Liver (tissue), 9 donors: ENCODE results near the gene DGKQ. TPM values are rescaled to one million over a fixed set of nuclear protein-coding genes. Genes with fewer than 3 reads are reported as not detected.

Source experiments
- DNase-seq: peaks from one replicate; pipeline ENCODE4 v3.0.0-alpha.2; 2017; ENCODE audit warnings: low spot score
- H3K27ac ChIP-seq, 2 donors: one replicate each; pipeline ENCODE4 v1.7.0; 2013; ENCODE audit warnings: inconsistent platforms in 2 of 2, low read length in 2 of 2, control low read depth in 1 of 2, low read depth in 1 of 2, mild to moderate bottlenecking in 1 of 2
- H3K27me3 ChIP-seq, 4 donors: one replicate each; pipeline versions ENCODE4 v1.6.1 to v1.7.0; 2013; ENCODE audit warnings: low read length in 3 of 4, inconsistent platforms in 1 of 4, mild to moderate bottlenecking in 1 of 4, moderate library complexity in 1 of 4; ENCODE audit not compliant: control insufficient read depth in 4 of 4, insufficient read depth in 4 of 4
- H3K36me3 ChIP-seq, 4 donors: one replicate each; pipeline versions ENCODE4 v1.6.1 to v1.7.0; 2013; ENCODE audit warnings: low read length in 3 of 4, mild to moderate bottlenecking in 3 of 4, low read depth in 1 of 4, moderate library complexity in 1 of 4; ENCODE audit not compliant: control insufficient read depth in 4 of 4, insufficient read depth in 3 of 4
- H3K4me1 ChIP-seq, 4 donors: one replicate each; pipeline versions ENCODE4 v1.6.1 to v1.7.0; 2013; ENCODE audit warnings: low read length in 3 of 4, mild to moderate bottlenecking in 3 of 4, moderate library complexity in 1 of 4; ENCODE audit not compliant: control insufficient read depth in 4 of 4, insufficient read depth in 4 of 4
- H3K4me3 ChIP-seq, 3 donors: one replicate each; pipeline versions ENCODE4 v1.6.1 to v1.7.0; 2013; ENCODE audit warnings: low read length in 3 of 3, control low read depth in 1 of 3, low read depth in 1 of 3, mild to moderate bottlenecking in 1 of 3
- H3K9ac ChIP-seq, 2 donors: one replicate each; pipeline ENCODE4 v1.7.0; 2013; ENCODE audit warnings: low read length in 2 of 2, mild to moderate bottlenecking in 2 of 2, moderate library complexity in 2 of 2, control low read depth in 1 of 2, low read depth in 1 of 2
- H3K9me3 ChIP-seq, 4 donors: one replicate each; pipeline versions ENCODE4 v1.6.1 to v1.7.0; 2013; ENCODE audit warnings: low read length in 3 of 4; ENCODE audit not compliant: control insufficient read depth in 4 of 4
- EGR1 ChIP-seq, 2 donors: IDR thresholded peaks; 2 replicates each; pipeline ENCODE4 v1.6.1; 2016 to 2018; ENCODE audit warnings: antibody characterized with exemption in 2 of 2, low read depth in 2 of 2
- FOXA1 ChIP-seq: IDR thresholded peaks from 2 replicates; pipeline ENCODE4 v1.6.1; 2016; ENCODE audit warnings: antibody characterized with exemption
- FOXA2 ChIP-seq: IDR thresholded peaks from 2 replicates; pipeline ENCODE4 v1.6.1; 2016; ENCODE audit warnings: antibody characterized with exemption
- GABPA ChIP-seq, 2 donors: IDR thresholded peaks in 1 of 2; conservative IDR thresholded peaks in 1 of 2; 2 replicates each; pipeline ENCODE4 v1.6.1; 2016; ENCODE audit warnings: antibody characterized with exemption in 2 of 2, mild to moderate bottlenecking in 1 of 2, moderate library complexity in 1 of 2
- HNF4A ChIP-seq, 2 donors: conservative IDR thresholded peaks; 2 replicates each; pipeline ENCODE4 v1.6.1; 2016; ENCODE audit warnings: antibody characterized with exemption in 2 of 2, mild to moderate bottlenecking in 2 of 2
- HNF4G ChIP-seq: IDR thresholded peaks from 2 replicates; pipeline ENCODE4 v1.6.1; 2016; ENCODE audit warnings: antibody characterized with exemption
- JUND ChIP-seq, 2 donors: IDR thresholded peaks; 2 replicates each; pipeline ENCODE4 v1.6.1; 2016; ENCODE audit warnings: antibody characterized with exemption in 2 of 2
- MAX ChIP-seq: IDR thresholded peaks from 2 replicates; pipeline ENCODE4 v1.6.1; 2016; ENCODE audit warnings: antibody characterized with exemption
- NR2F2 ChIP-seq: IDR thresholded peaks from 2 replicates; pipeline ENCODE4 v1.6.1; 2016; ENCODE audit warnings: antibody characterized with exemption
- RAD21 ChIP-seq, 2 donors: IDR thresholded peaks; 2 replicates each; pipeline ENCODE4 v1.6.1; 2016; ENCODE audit warnings: antibody characterized with exemption in 2 of 2, mild to moderate bottlenecking in 2 of 2
- RXRA ChIP-seq, 2 donors: IDR thresholded peaks; 2 replicates each; pipeline ENCODE4 v1.6.1; 2017 to 2018; ENCODE audit warnings: antibody characterized with exemption in 2 of 2, mild to moderate bottlenecking in 1 of 2
- SP1 ChIP-seq: IDR thresholded peaks from 2 replicates; pipeline ENCODE4 v1.6.1; 2018; ENCODE audit warnings: antibody characterized with exemption, mild to moderate bottlenecking
- TAF1 ChIP-seq: conservative IDR thresholded peaks from 2 replicates; pipeline ENCODE4 v1.6.1; 2016; ENCODE audit warnings: antibody characterized with exemption, mild to moderate bottlenecking
- YY1 ChIP-seq: IDR thresholded peaks from 2 replicates; pipeline ENCODE4 v1.6.1; 2016; ENCODE audit warnings: antibody characterized with exemption, mild to moderate bottlenecking
- ZBTB33 ChIP-seq: IDR thresholded peaks from 2 replicates; pipeline ENCODE4 v1.6.1; 2016; ENCODE audit warnings: antibody characterized with exemption
- WGBS: extraction: QIAGEN DNeasy Blood & Tissue Kit; methylation state at CpG from one replicate; pipeline ENCODE4 v1.1.7; 2013; 5-methylcytosine and 5-hydroxymethylcytosine counted together
- polyA plus RNA-seq, 2 donors: library from polyadenylated mRNA; stranded (reverse) in 1 of 2; unstranded in 1 of 2; fragments of 200-250 nt in 1 of 2; fragments of >200 nt in 1 of 2; fragmentation: Nextera tagmentation in 1 of 2; extraction: Ambion mirVana in 1 of 2; gene quantifications; one replicate each; pipeline versions ENCODE4 v1.2.1 to v1.2.3, GENCODE V29; 2013 to 2015
- total RNA-seq, 2 donors: library from RNA; depleted of rRNA; stranded (reverse); fragments of >200 nt; gene quantifications; one replicate each; pipeline ENCODE4 v1.2.3, GENCODE V29; 2014
- TF ChIP-seq, protein P1 (sequence below): fragments of 150-350 bp; IDR thresholded peaks from 2 replicates; pipeline ENCODE4 v1.5.1; 2017; ENCODE audit warnings: improper control_type of control experiment, low read depth, low read length; ENCODE audit not compliant: missing input control
- TF ChIP-seq, protein P2 (sequence below): IDR thresholded peaks from 2 replicates; pipeline ENCODE4 v1.6.1; 2016; ENCODE audit warnings: antibody characterized with exemption, mild to moderate bottlenecking
- TF ChIP-seq, protein P3 (sequence below): IDR thresholded peaks from 2 replicates; pipeline ENCODE4 v1.6.1; 2016; ENCODE audit warnings: antibody characterized with exemption
- donor health status: healthy.
- donor health status: healthy.
- donor health status: healthy.
- donor health status: healthy.
- donor health status: healthy.

The DGKQ gene
- total and polyA plus RNA-seq, 4 donors: 1.5 to 8.8 (median 3.6) TPM

DNA sequence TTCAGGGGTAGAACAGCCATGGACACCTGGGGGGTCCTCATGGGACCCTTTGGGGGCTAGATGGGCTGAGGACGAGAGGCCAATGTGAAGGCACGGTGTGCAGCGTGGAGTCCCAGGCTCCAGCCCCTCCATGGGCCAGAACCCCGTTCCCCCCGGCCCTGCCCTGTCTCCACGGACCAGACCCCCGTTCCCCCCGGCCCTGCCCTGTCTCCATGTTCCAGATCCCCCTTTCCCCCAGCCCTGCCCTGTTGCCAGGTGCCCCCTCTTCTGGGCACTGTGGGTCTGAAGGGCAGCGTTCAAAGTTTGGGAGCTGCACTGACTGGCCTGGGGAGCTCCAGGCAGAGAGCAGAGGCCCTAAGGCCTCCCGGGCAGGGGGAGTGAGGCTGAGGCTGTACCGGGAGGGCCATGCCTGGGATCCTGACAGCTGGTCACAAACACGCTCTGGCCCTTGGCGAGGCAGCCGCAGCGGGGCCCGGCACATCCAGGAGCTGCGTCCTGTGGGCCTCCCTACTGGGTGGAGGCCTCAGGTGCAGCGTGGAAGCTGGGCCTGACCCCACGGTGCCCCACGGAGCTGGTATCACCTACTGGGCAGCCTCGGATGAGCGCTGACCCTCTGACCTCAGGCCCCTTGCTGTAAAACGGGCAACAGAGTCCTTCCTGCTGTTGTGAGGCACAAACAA lies 8.9 kb downstream of the DGKQ start:
- TF ChIP-seq NR2F2 (no peak), SP1 (no peak), FOXA1 (no peak), EGR1 (IDR thresholded peaks at IDR 0.05; ENCODE audit: low read depth in 2 of 2) (no peak), GABPA (IDR thresholded peaks at IDR 0.05 in 1 of 2, conservative IDR thresholded peaks at IDR 0.05 in 1 of 2) (no peak), HNF4G (no peak), RXRA (IDR thresholded peaks at IDR 0.05) (no peak), TAF1 (no peak), YY1 (no peak), HNF4A (conservative IDR thresholded peaks at IDR 0.05) (no peak), RAD21 (IDR thresholded peaks at IDR 0.05) (no peak), FOXA2 (no peak), ZBTB33 (no peak), JUND (IDR thresholded peaks at IDR 0.05) (no peak), MAX (no peak)
- TF ChIP-seq, protein P1, sequence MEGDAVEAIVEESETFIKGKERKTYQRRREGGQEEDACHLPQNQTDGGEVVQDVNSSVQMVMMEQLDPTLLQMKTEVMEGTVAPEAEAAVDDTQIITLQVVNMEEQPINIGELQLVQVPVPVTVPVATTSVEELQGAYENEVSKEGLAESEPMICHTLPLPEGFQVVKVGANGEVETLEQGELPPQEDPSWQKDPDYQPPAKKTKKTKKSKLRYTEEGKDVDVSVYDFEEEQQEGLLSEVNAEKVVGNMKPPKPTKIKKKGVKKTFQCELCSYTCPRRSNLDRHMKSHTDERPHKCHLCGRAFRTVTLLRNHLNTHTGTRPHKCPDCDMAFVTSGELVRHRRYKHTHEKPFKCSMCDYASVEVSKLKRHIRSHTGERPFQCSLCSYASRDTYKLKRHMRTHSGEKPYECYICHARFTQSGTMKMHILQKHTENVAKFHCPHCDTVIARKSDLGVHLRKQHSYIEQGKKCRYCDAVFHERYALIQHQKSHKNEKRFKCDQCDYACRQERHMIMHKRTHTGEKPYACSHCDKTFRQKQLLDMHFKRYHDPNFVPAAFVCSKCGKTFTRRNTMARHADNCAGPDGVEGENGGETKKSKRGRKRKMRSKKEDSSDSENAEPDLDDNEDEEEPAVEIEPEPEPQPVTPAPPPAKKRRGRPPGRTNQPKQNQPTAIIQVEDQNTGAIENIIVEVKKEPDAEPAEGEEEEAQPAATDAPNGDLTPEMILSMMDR: no peak
- TF ChIP-seq, protein P2, sequence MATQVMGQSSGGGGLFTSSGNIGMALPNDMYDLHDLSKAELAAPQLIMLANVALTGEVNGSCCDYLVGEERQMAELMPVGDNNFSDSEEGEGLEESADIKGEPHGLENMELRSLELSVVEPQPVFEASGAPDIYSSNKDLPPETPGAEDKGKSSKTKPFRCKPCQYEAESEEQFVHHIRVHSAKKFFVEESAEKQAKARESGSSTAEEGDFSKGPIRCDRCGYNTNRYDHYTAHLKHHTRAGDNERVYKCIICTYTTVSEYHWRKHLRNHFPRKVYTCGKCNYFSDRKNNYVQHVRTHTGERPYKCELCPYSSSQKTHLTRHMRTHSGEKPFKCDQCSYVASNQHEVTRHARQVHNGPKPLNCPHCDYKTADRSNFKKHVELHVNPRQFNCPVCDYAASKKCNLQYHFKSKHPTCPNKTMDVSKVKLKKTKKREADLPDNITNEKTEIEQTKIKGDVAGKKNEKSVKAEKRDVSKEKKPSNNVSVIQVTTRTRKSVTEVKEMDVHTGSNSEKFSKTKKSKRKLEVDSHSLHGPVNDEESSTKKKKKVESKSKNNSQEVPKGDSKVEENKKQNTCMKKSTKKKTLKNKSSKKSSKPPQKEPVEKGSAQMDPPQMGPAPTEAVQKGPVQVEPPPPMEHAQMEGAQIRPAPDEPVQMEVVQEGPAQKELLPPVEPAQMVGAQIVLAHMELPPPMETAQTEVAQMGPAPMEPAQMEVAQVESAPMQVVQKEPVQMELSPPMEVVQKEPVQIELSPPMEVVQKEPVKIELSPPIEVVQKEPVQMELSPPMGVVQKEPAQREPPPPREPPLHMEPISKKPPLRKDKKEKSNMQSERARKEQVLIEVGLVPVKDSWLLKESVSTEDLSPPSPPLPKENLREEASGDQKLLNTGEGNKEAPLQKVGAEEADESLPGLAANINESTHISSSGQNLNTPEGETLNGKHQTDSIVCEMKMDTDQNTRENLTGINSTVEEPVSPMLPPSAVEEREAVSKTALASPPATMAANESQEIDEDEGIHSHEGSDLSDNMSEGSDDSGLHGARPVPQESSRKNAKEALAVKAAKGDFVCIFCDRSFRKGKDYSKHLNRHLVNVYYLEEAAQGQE: no peak
- TF ChIP-seq, protein P3, sequence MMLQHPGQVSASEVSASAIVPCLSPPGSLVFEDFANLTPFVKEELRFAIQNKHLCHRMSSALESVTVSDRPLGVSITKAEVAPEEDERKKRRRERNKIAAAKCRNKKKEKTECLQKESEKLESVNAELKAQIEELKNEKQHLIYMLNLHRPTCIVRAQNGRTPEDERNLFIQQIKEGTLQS: no peak
- H3K9me3 ChIP-seq: no peaks in the 10 kb centered on the region
- WGBS: 92% methylated on average over 23 of the region's 23 CpGs
- peaks cover 0 to 23% (median 2%) of the 10 kb centered on the region in 4 donors for H3K36me3 ChIP-seq
- DNase-seq: no peak
- H3K4me3 ChIP-seq: no peak overlapping the region
- H3K27ac ChIP-seq: no peak overlapping the region
- no peaks in the 10 kb centered on the region for H3K4me1 ChIP-seq
- no peak overlapping the region for H3K9ac ChIP-seq
- H3K27me3 ChIP-seq: no peaks in the 10 kb centered on the region
